Measurements from ENCODE around the gene LRP8.

LRP8 gene

DNA sequence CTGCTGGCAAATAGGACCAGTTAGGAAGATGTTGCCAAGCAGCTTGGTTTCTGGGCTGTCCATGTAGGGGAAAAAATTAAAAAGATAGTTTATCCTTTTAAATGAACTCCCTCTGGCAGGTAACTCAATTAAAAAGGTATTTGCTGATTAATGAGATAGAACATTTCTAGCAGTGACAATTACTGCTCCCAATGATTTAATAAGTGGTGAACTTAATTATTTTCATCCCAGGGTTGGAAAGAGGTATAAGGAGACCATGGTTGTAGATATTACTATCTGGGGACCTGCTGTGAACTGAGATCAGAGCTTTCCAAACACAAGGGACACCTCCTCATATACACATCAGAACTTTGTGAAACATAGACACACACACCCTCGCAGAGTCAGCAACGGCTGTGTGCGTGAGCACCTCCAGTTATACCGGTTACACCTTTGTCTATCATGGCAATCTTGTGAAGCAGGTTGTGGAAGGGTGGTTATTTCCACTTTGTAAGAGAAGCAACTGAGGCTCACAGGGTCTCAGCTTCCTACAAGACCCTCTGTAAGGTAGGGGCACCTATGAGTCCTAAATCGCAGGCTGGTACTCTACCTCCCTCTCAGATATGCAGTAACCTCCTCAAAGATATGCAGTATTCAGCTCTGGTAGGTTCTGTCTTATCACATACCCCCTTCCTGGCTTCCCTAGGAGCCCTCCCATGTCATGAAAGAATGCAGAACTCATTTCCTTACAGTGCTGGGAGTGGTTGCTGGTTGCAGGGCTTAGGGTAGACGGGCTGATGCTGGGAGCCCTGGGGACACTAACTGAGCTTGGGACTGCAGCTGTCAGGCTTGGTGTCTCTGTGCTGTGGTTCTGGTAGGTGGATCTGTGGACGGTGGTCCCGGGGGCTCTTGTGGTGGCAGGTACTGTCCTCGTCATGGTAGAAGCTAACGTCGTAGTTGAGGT, 71.1 kb downstream of the LRP8 start:
- no peak for DNase-seq

DNA sequence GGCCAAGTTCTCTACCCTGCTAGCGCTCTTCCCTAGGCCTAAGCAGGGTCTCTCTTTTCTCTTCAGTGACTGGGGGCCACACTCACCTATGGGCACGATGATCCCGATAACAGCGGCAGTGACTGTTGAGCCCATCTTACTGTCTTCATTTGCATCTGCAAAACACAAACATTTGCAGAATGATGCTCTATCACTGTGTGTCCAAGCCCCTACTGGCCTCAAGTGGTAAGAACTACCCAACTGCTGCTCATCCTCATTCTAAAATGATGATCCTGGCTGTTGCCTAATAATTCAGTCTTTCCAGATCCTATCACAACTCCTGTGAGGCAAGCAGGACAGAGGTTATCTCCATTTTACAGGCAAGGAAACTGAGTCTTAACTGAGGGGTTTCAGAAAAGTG, 72.8 kb downstream of the LRP8 start:
- no peak for DNase-seq

DNA sequence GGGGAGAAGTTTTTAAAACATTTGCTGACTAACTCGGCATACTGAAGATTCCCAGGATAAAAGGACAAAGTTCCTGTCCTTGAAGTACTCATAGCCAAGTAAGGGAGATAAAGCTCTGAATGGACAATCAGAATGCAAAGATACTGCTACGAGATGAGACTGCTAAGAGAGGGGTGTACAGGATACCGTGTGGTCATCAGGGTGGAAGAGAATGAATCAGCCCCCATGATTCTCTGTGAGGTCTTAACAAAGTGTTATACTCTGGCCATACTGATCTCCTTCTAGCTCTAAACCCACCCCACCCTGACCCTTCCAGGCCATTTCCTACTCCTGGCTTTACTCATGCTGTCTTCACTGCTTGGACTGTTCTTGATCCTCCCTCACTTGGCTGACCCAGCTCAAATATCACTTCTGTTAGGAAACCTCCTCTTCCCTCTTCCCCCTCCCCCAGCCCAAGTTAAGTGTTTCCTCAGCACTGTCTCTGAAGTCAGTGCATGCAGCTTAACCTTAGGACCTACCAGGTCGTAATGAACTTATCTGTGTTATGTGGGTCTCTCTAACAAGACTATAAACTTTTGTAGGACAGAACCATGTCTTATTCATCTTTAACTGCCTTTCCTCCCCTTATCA, 73.7 kb downstream of the LRP8 start:
- no peak for DNase-seq

DNA sequence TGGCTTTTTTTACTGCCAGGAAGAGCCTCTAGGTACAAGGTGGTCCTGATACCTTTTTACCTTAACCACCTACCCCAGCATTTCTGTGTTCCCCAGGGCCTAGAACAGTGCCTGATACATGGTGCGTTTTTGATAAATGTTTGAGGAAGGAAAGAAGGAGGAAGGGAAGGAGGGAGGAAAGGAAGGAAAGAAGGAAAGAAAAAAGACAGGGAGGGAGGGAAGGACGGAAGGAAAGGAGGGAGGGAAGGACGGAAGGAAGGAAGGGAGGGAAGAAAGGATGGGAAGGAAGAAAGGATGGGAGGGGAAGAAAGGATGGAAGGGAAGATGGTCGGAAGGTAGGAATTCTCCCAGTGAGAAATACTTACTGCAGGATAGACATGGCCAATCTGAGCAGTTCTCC, 77.5 kb downstream of the LRP8 start:
- no peak for DNase-seq

DNA sequence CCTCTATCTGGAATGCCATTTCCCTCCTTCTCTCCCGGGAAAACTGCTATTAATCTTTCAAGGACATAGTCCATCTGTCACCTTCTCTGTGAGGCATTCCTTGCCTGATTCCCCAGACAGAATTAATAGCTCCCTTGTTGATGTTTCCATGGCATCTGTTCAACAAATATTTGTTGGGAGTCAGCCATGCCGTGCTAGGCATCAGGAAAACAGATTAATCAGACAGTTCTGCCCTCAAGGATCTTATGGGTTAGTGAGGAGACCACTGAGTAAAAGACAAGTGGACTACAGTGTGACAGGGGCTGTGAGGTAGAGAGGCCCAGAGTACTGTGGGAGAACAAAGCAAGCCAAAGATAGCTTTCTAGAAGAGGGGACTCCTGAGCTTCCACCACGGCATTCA, 78.2 kb downstream of the LRP8 start:
- no peak for DNase-seq

DNA sequence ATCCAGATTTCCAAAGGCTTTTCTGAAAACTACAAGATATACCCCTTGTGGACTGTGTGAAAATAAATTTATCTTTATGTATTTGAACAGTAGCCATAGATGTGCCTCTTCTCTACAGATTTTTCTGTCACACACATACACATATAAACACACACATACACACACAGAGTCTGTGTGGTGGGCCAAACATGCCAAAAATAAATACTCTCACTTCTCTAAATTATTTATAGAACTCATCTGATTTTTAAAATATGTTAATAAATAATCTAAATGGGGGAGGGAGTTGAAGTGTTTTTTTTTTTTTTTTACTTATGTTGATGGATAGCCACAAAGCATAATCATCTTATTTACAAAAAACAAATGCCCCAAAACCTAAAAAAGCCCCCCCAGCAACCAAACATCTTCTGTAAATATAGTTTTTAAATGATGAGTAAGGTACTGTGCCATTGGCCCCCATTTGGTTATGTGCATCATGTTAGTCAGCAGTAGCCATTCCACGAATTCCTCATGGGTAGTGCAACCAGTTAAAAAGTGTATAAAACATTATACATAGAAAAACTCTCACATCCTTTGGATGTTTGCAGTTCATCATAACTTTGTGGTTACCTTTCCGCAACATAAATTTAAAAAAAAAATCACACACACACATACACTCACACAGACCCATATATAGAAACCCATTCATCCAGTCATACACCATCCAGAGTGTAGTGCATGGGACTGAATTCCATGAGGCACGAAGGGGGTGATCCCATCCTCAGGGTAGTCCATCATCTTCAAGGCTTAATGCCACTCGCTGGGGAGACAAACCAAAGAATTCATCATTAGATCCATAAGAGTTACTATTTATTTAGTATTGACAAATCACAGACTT, 81.4 kb downstream of the LRP8 start:
- no peak for DNase-seq

GRCh38 chr1:53244141-53244540, 83.7 kb downstream of the LRP8 start:
- DNase-seq = no peak

DNA sequence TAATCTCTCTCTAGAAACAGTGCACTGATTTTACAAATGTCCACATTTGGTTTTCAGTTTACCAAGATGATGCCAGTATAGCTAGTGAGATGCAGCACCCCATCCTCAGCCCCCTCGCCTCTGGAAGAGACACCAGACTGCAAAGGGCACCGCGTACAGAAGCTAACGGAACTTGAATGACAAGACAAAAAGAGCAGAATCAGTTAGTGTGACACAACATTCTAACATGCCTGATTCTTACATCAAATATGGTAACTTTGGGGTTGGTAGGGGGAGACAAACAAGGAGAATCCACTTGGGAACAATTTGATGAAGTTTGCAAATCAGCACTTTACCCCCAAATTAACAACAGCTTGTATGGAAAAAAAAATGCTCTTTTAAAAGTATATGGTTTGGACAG, 85.5 kb downstream of the LRP8 start:
- no peak for DNase-seq

- DNase-seq = no peak
These were observed 86.0 kb downstream of the LRP8 start for GRCh38 chr1:53241828-53242227.

DNA sequence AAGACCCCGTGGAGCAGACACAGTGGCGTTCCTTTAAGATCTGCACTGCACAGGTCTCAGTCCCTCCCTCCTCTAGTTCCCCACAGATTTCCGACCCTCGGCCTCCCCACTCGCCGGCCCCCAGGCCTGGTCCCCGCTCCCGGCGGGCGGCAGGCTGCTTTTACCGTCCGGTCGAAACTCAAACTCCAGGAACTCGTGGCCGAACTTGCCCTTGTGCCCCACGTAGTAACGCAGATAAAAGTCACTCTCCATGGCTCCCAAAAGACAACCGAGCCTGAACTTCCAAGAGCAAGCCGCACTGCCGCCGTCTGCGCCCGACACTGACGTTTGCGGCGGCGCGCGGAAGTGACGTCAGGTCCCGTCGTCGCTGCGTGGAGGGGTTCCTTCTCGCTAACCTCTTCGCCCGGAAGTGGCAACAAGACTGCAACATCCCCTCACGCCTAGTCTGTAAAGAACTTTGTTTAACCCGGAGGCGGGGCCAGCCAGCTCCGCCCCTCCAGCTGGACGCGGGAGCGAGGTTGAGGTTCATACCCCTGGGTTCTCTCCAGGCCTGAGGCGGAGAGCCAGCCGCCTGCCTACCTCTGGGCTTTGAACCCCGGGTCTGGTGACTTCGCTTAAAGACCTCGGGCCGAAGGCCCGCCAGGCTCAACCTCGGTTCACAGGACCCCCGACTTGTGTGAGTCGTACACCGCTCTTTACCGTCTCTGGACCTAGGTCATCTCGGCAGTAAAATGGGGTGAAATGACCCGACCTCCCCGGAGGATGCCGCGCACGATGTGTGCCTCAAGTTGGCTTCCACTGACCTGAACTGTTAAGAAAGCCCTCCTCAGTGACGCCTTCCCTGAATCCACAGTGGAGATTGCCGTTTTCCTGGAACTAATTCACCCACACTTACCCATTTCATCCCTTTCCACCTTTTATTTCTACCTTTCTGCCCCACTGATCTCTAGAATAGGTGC, 89.4 kb downstream of the LRP8 start, which contains the start of gene MAGOH:
MAGOH (minus strand) TSS at position 322 of the 959 bp plus-strand sequence; CDS start at position 252, 70 bp downstream.
- peak; percentile 93 for DNase-seq

- no peak for DNase-seq
These were observed 90.2 kb downstream of the LRP8 start for GRCh38 chr1:53237638-53238037.

- DNase-seq = no peak
These were observed 106.9 kb downstream of the LRP8 start for GRCh38 chr1:53220962-53221286.

- peak; percentile 93 for DNase-seq
These were observed 107.5 kb downstream of the LRP8 start, which contains the start of gene CZIB for GRCh38 chr1:53220171-53220961. CZIB (minus strand) TSS chr1:53220634; CDS start chr1:53220575, 59 bp downstream.

GRCh38 chr1:53219711-53220110, 108.2 kb downstream of the LRP8 start:
- no peak for DNase-seq

- DNase-seq = no peak
These were observed 109.7 kb downstream of the LRP8 start for GRCh38 chr1:53218201-53218600.

GRCh38 chr1:53214376-53214940, 113.4 kb downstream of the LRP8 start:
- no peak for DNase-seq

GRCh38 chr1:53210954-53211353, 116.9 kb downstream of the LRP8 start:
- DNase-seq = no peak

DNA sequence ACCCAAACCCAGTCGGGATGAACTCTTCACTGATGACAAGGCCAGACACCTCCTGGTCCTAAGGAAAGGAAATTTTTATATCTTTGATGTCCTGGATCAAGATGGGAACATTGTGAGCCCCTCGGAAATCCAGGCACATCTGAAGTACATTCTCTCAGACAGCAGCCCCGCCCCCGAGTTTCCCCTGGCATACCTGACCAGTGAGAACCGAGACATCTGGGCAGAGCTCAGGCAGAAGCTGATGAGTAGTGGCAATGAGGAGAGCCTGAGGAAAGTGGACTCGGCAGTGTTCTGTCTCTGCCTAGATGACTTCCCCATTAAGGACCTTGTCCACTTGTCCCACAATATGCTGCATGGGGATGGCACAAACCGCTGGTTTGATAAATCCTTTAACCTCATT, 117.5 kb downstream of the LRP8 start:
- DNase-seq = no peak

GRCh38 chr1:53207726-53208125, 120.1 kb downstream of the LRP8 start:
- no peak for DNase-seq

DNA sequence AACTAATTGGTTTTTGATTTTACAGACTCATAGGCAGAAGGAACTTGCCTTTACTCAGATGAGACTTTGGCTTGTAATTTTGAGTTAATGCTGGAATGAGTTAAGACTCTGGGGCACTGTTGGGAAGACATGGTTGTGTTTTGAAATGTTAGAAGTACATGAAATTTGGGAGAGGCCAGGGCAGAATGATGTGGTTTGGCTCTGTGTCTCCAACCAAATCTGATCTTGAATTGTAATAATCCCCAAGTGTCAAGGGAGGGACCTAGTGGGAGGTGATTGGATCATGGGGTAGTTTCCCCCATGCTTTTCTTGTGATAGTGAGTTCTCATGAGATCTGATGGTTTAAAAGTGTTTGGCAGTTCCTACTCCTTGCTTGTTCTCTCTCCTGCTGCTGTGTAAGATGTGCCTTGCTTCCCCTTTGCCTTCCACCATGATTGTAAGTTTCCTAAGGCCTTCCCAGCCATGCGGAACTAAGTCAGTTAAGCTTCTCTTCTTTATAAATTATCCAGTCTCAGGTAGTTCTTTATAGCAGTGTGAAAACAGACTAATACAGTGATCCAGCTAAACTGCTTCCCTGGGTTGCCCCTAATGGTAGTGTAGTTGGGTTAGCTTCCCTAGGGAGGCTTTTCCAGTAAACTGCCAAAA, 121.0 kb downstream of the LRP8 start:
- no peak for DNase-seq

Measured in CD4-positive, alpha-beta T cell treated with Interleukin-4 for 4 hours (primary cell).